CD4-positive, alpha-beta T cell (primary cell): Measurements from ENCODE around the gene RNF212. TPM values are rescaled to one million over a fixed set of nuclear protein-coding genes. Genes with fewer than 3 reads are reported as not detected.

Experiments used
- ATAC-seq: fragments of 200-7000 bp; cut with Tn5 transposase; one replicate; pipeline ENCODE4 v1.10.0; 2022; ENCODE audit warnings: mild to moderate bottlenecking; ENCODE audit not compliant: poor library complexity
- CTCF ChIA-PET: fragments of 350-600 bp; sonication (Branson Sonifier 250); formaldehyde crosslinking; loops from one replicate; lab custom pipeline; 2021; ENCODE audit warnings: antibody characterized with exemption, inconsistent platforms; lab: Charles Lee
- POLR2A ChIA-PET: fragments of 350-600 bp; sonication (Branson Sonifier 250); formaldehyde crosslinking; loops from one replicate; lab custom pipeline; 2021; ENCODE audit warnings: antibody characterized with exemption, inconsistent platforms; lab: Charles Lee
- DNase-seq, 14 experiments: peaks; one replicate each; pipeline ENCODE4 v3.0.0-alpha.2; 2013 to 2020; ENCODE audit warnings: mixed read lengths in 2 of 14
- H3K27ac ChIP-seq, 2 donors: one replicate each; pipeline versions ENCODE4 v1.5.1 to v1.7.0; 2013; ENCODE audit warnings: low read length in 2 of 2, low read depth in 1 of 2, mild to moderate bottlenecking in 1 of 2
- H3K27me3 ChIP-seq, 2 experiments: 1 replicate in 1 of 2; 2 replicates in 1 of 2; pipeline versions ENCODE4 v1.6.1 to v1.7.0; 2013; ENCODE audit warnings: low read length in 2 of 2, control low read depth in 1 of 2, mild to moderate bottlenecking in 1 of 2, moderate library complexity in 1 of 2; ENCODE audit not compliant: insufficient read depth in 2 of 2, control insufficient read depth in 1 of 2
- H3K36me3 ChIP-seq: one replicate; pipeline ENCODE4 v1.6.1; 2013; ENCODE audit warnings: low read length, control low read depth; ENCODE audit not compliant: insufficient read depth
- H3K4me1 ChIP-seq: one replicate; pipeline ENCODE4 v1.6.1; 2013; ENCODE audit warnings: low read length, control low read depth; ENCODE audit not compliant: insufficient read depth
- H3K4me3 ChIP-seq: one replicate; pipeline ENCODE4 v1.5.1; 2013; ENCODE audit warnings: mild to moderate bottlenecking, low read length, moderate library complexity
- H3K9me3 ChIP-seq, 2 experiments: 1 replicate in 1 of 2; 2 replicates in 1 of 2; pipeline versions ENCODE4 v1.6.1 to v1.7.0; 2013; ENCODE audit warnings: low read length in 2 of 2, mild to moderate bottlenecking in 2 of 2, control low read depth in 1 of 2, moderate library complexity in 1 of 2; ENCODE audit not compliant: control insufficient read depth in 1 of 2, insufficient read depth in 1 of 2
- H3K27ac Mint-ChIP-seq: one replicate; pipeline ENCODE4 v1.8.0; 2020; ENCODE audit warnings: mixed read lengths
- H3K27me3 Mint-ChIP-seq: one replicate; pipeline ENCODE4 v1.8.0; 2021; ENCODE audit warnings: mixed read lengths
- H3K36me3 Mint-ChIP-seq: one replicate; pipeline ENCODE4 v1.8.0; 2021; ENCODE audit warnings: low read depth, mixed read lengths
- H3K4me1 Mint-ChIP-seq: one replicate; pipeline ENCODE4 v1.8.0; 2021; ENCODE audit warnings: low read depth, mixed read lengths
- H3K4me3 Mint-ChIP-seq: one replicate; pipeline ENCODE4 v1.8.0; 2020; ENCODE audit warnings: mild to moderate bottlenecking, mixed read lengths
- H3K9me3 Mint-ChIP-seq: one replicate; pipeline ENCODE4 v1.8.0; 2020; ENCODE audit warnings: mixed read lengths
- CTCF ChIP-seq: fragments of 200-600 bp; IDR thresholded peaks from one replicate; pipeline ENCODE4 v1.8.0; 2022; ENCODE audit warnings: antibody characterized with exemption, mild to moderate bottlenecking
- intact Hi-C, 2 experiments: fragments of 100-400 bp; cut with DNase I in 1 of 2; cut with micrococcal nuclease in 1 of 2; formaldehyde crosslinking; loops; one replicate each; pipeline versions ENCODE4 v1.15.1 to v1.9.0; 2023 to 2025; cut with DNase I, micrococcal nuclease
- total RNA-seq, 174 experiments: library from RNA in 2 of 174; stranded (reverse) in 2 of 174; gene quantifications; one replicate each; pipeline ENCODE4 v1.2.3 and lab custom pipeline; 2021 to 2026

Gene RNF212
- total RNA-seq, 2 experiments from 2014 or later: 5.6 to 8.3 TPM

- no peaks in the 10 kb centered on the region for H3K36me3 ChIP-seq
- POLR2A ChIA-PET: no interaction called here
- H3K27ac ChIP-seq: no peak overlapping the region
- CTCF ChIA-PET: no interaction called here
- no peaks in the 10 kb centered on the region for H3K4me1 ChIP-seq
- Mint-ChIP-seq H3K27me3 (peaks cover 24% of the 10 kb centered on the region), H3K4me3 (no peak overlapping the region), H3K9me3 (no peaks in the 10 kb centered on the region), H3K4me1 (no peaks in the 10 kb centered on the region), H3K27ac (no peak overlapping the region), H3K36me3 (no peaks in the 10 kb centered on the region)
- H3K27me3 ChIP-seq: no peaks in the 10 kb centered on the region
- ATAC-seq: no peak
- DNase-seq: no peak
- no peak for TF ChIP-seq CTCF
- no peak overlapping the region for H3K4me3 ChIP-seq
- peaks cover 6 to 17% of the 10 kb centered on the region in 2 experiments for H3K9me3 ChIP-seq
- intact Hi-C loops: no loop called here
These were observed 42.0 kb upstream of the RNF212 start for GRCh38 chr4:1155314-1155713.

DNA sequence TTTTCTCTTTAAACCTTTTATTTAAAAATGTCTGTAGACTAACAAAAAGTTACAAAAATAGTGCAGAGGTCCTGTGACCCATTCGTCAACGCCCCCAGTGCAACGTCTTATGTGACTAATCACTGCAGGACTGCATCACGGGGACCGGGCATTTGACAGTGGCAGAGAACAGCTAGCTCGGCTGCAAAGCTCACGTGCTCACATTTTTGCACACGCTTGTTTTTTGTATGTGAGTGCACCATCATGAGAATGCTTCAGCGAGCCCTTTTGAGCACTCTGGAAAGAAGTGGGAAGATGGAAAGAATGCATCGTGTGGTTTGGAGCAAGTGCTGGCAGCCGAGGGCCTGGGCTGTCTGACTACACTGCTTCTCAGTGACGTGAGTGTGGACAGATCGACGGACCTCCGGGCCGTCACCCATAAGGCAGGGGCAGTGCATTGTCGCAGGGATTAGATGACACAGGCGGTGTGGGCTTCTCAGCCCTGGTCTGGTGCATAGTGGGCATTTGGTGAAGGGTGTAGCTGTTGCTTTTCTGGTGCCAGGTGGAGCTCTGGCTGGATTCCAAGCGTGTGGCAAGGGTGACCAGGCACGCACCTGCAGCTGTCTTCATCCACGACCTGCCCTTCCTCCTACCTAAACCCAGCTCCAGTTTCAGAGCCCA lies 41.3 kb upstream of the RNF212 start:
- H3K4me1 Mint-ChIP-seq: no peaks in the 10 kb centered on the region
- H3K27me3 ChIP-seq: no peaks in the 10 kb centered on the region
- DNase-seq (no peak), ATAC-seq (no peak)
- H3K27me3 Mint-ChIP-seq: peaks cover 24% of the 10 kb centered on the region
- H3K9me3 ChIP-seq: peaks cover 6 to 22% of the 10 kb centered on the region in 2 experiments
- H3K36me3 Mint-ChIP-seq: no peaks in the 10 kb centered on the region
- TF ChIP-seq CTCF: no peak
- H3K9me3 Mint-ChIP-seq: no peaks in the 10 kb centered on the region
- no peaks in the 10 kb centered on the region for H3K4me1 ChIP-seq
- H3K27ac ChIP-seq: no peak overlapping the region
- H3K27ac Mint-ChIP-seq: no peak overlapping the region
- ChIA-PET POLR2A (no interaction called here), CTCF (no interaction called here)
- no peaks in the 10 kb centered on the region for H3K36me3 ChIP-seq
- no peak overlapping the region for H3K4me3 ChIP-seq
- intact Hi-C loops: no loop called here
- no peak overlapping the region for H3K4me3 Mint-ChIP-seq

DNA sequence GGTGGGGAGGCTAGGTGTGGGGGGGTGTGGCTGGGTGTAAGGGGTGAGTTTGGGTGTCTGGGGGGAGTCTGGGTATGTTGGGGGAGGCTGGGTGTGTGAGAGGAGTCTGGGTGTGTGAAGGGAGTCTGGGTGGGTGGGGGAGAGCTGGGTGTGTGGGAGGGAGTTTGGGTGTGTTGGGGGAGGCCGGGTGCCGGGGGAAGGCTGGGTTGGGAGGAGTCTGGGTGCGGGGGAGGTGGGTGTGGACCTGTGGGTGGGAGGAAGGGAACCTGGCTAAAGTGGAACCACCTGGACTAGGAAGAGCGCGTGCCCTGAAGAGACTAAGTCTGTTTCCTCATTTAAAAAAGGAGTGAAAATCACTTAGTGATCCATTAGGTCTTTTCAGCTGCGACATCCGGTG lies 40.8 kb upstream of the RNF212 start:
- Histone ChIP-seq H3K27ac (no peak overlapping the region), H3K27me3 (no peaks in the 10 kb centered on the region), H3K4me1 (no peaks in the 10 kb centered on the region), H3K9me3 (peaks cover 6 to 22% of the 10 kb centered on the region in 2 experiments), H3K36me3 (no peaks in the 10 kb centered on the region), H3K4me3 (no peak overlapping the region)
- ATAC-seq (no peak), DNase-seq (no peak)
- H3K36me3 Mint-ChIP-seq: no peaks in the 10 kb centered on the region
- ChIA-PET CTCF (no interaction called here), POLR2A (no interaction called here)
- no peak overlapping the region for H3K4me3 Mint-ChIP-seq
- H3K9me3 Mint-ChIP-seq: no peaks in the 10 kb centered on the region
- H3K27me3 Mint-ChIP-seq: peaks cover 24% of the 10 kb centered on the region
- TF ChIP-seq CTCF: no peak
- intact Hi-C loops: no loop called here
- H3K4me1 Mint-ChIP-seq: no peaks in the 10 kb centered on the region
- H3K27ac Mint-ChIP-seq: no peak overlapping the region
